Activated T-cell treated with anti-CD3 and anti-CD28 coated beads, Interleukin-2, amount 50 U/mL, for 72 hours (primary cell): ENCODE data around the gene SMR3A. TPM values are rescaled to one million over a fixed set of nuclear protein-coding genes. Genes with fewer than 3 reads are reported as not detected.

Experiments
- ATAC-seq, 2 donors: fragments of 150-1000 bp; cut with Tn5 transposase; replicated peaks in 1 of 2; 2 replicates each; pipeline ENCODE4 v1.10.0; 2021; ENCODE audit warnings: moderate library complexity in 2 of 2, mild to moderate bottlenecking in 1 of 2
- DNase-seq, 2 donors: peaks; one replicate each; pipeline ENCODE4 v3.0.0; 2021 to 2022; ENCODE audit warnings: mixed read lengths in 1 of 2
- H3K27ac Mint-ChIP-seq: one replicate; pipeline ENCODE4 v1.8.0; 2022; ENCODE audit warnings: mild to moderate bottlenecking, moderate library complexity, mixed read lengths
- H3K27me3 Mint-ChIP-seq: one replicate; pipeline ENCODE4 v1.8.0; 2022; ENCODE audit warnings: low read depth, mixed read lengths
- H3K36me3 Mint-ChIP-seq, 2 donors: one replicate each; pipeline ENCODE4 v1.8.0; 2022; ENCODE audit warnings: mixed read lengths in 2 of 2, mild to moderate bottlenecking in 1 of 2; ENCODE audit not compliant: insufficient read depth in 2 of 2
- H3K4me1 Mint-ChIP-seq: one replicate; pipeline ENCODE4 v1.8.0; 2022; ENCODE audit warnings: low read depth, mixed read lengths
- H3K4me3 Mint-ChIP-seq, 2 donors: one replicate each; pipeline ENCODE4 v1.8.0; 2022; ENCODE audit warnings: mild to moderate bottlenecking in 2 of 2, mixed read lengths in 2 of 2, moderate library complexity in 2 of 2
- H3K9me3 Mint-ChIP-seq, 2 donors: one replicate each; pipeline ENCODE4 v1.8.0; 2022; ENCODE audit warnings: mixed read lengths in 2 of 2
- total RNA-seq, 2 donors: library from RNA; stranded (reverse); gene quantifications; one replicate each; pipeline ENCODE4 v1.2.3, GENCODE V29; 2022

The SMR3A gene
- total RNA-seq: not detected

GRCh38 chr4:70360460-70360859, at the start of gene SMR3A:
Gene SMR3A, plus strand, starts transcription at chr4:70360760. Its CDS starts 1,356 bp downstream, at chr4:70362116.
- H3K9me3 Mint-ChIP-seq: no peaks in the 10 kb centered on the region
- no peaks in the 10 kb centered on the region for H3K4me1 Mint-ChIP-seq
- no peak for DNase-seq
- peaks cover 0 to 1% of the 10 kb centered on the region in 2 donors for H3K36me3 Mint-ChIP-seq
- ATAC-seq: no peak
- H3K27me3 Mint-ChIP-seq: no peaks in the 10 kb centered on the region
- no peak within 1 kb of the TSS for H3K4me3 Mint-ChIP-seq
- no peak within 1 kb of the TSS for H3K27ac Mint-ChIP-seq

- H3K27me3 Mint-ChIP-seq: no peaks in the 10 kb centered on the region
- H3K4me1 Mint-ChIP-seq: no peaks in the 10 kb centered on the region
- H3K4me3 Mint-ChIP-seq: no peak overlapping the region
- no peaks in the 10 kb centered on the region for H3K36me3 Mint-ChIP-seq
- H3K9me3 Mint-ChIP-seq: peaks cover 0 to 6% of the 10 kb centered on the region in 2 donors
- ATAC-seq: no peak
- no peak overlapping the region for H3K27ac Mint-ChIP-seq
- no peak for DNase-seq
These were observed 46.8 kb upstream of the SMR3A start for GRCh38 chr4:70313736-70314135.

DNA sequence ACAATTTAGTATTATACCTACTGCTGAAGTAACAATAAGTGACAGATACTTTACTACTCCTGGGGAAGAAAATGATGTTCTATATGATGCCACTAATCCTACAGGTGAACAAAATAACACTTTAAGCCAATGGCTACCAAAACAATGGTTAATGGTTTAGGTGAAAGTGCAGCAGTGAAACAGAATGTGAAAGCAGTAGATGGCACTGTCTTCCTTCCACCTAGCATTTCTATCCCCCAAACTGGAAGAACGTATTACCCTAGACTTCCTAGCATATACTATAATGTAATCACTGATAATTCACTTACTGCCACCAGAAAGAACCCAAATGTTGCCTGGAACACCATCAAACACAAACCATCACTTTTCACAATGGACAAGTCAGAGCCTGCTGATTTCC, 44.6 kb upstream of the SMR3A start:
- no peak for ATAC-seq

GRCh38 chr4:70326052-70326451, 34.5 kb upstream of the SMR3A start:
- H3K4me1 Mint-ChIP-seq: no peaks in the 10 kb centered on the region
- H3K36me3 Mint-ChIP-seq: no peaks in the 10 kb centered on the region
- H3K27ac Mint-ChIP-seq: no peak overlapping the region
- H3K27me3 Mint-ChIP-seq: no peaks in the 10 kb centered on the region
- H3K9me3 Mint-ChIP-seq: peaks cover 0 to 3% of the 10 kb centered on the region in 2 donors
- DNase-seq (no peak), ATAC-seq (no peak)
- no peak overlapping the region for H3K4me3 Mint-ChIP-seq

More for the DNA sequence above, 44.6 kb upstream of the SMR3A start:
- H3K4me3 Mint-ChIP-seq: no peak overlapping the region
- H3K27ac Mint-ChIP-seq: no peak overlapping the region
- H3K36me3 Mint-ChIP-seq: no peaks in the 10 kb centered on the region
- no peaks in the 10 kb centered on the region for H3K4me1 Mint-ChIP-seq
- no peaks in the 10 kb centered on the region for H3K9me3 Mint-ChIP-seq
- DNase-seq: no peak
- no peaks in the 10 kb centered on the region for H3K27me3 Mint-ChIP-seq

GRCh38 chr4:70334681-70335080, 25.9 kb upstream of the SMR3A start, which contains the start of gene CABS1:
Gene CABS1, plus strand, starts transcription at chr4:70334981. Its CDS starts 59 bp downstream, at chr4:70335040.
- no peak for DNase-seq
- no peaks in the 10 kb centered on the region for H3K4me1 Mint-ChIP-seq
- H3K27ac Mint-ChIP-seq: no peak within 1 kb of the TSS
- H3K36me3 Mint-ChIP-seq: no peaks in the 10 kb centered on the region
- no peaks in the 10 kb centered on the region for H3K27me3 Mint-ChIP-seq
- no peak within 1 kb of the TSS for H3K4me3 Mint-ChIP-seq
- no peaks in the 10 kb centered on the region for H3K9me3 Mint-ChIP-seq
- ATAC-seq: no peak

- no peaks in the 10 kb centered on the region for H3K9me3 Mint-ChIP-seq
- H3K27me3 Mint-ChIP-seq: no peaks in the 10 kb centered on the region
- DNase-seq: no peak
- H3K27ac Mint-ChIP-seq: no peak overlapping the region
- no peaks in the 10 kb centered on the region for H3K36me3 Mint-ChIP-seq
- no peak for ATAC-seq
- no peak overlapping the region for H3K4me3 Mint-ChIP-seq
- no peaks in the 10 kb centered on the region for H3K4me1 Mint-ChIP-seq
These were observed 24.5 kb upstream of the SMR3A start for GRCh38 chr4:70336043-70336442.

DNA sequence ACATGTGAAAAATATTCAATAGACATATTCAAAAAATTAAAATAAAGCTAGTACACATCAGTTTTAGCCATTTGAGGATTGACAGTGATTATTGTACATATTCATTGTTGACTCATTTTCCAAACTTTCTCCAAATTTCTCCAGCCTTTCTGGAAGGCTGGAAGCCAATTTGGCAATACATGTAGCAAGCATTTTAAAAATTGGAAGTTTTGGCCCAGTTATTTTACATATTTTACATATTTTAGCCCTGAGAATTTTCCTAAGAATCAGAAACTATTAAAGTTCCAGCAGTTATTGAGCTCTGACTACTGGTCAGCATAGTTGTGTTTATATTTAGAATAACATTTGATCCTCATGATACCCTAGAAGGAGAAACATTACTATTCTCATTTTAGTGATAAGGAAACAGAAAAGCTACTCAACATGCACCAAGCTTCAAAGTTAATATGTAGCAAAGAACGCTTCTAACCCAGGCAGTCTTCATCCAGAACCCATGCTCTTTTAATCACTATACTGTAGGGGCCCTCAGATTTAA, 22.6 kb upstream of the SMR3A start:
- H3K27ac Mint-ChIP-seq: no peak overlapping the region
- H3K36me3 Mint-ChIP-seq: no peaks in the 10 kb centered on the region
- no peaks in the 10 kb centered on the region for H3K4me1 Mint-ChIP-seq
- DNase-seq (no peak), ATAC-seq (no peak)
- H3K9me3 Mint-ChIP-seq: no peaks in the 10 kb centered on the region
- H3K4me3 Mint-ChIP-seq: no peak overlapping the region
- no peaks in the 10 kb centered on the region for H3K27me3 Mint-ChIP-seq

DNA sequence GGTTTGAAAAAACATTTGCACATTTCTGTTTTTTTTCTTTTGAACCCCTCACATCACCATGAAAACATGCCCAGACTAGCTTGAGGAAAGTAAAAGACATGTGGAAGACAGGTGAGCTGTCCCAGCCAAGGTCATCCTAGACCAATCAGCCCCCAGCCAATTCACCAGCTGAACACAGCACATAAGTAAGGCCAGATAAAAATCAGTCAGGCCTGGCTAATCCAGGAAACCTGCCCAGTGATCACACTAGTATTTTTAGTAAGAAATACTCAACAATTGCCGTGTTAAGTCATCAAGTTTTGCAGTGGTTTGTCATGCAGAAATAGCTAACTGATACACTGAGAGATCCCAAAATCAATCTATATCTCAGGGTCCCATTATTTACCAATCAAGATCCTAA, 4.4 kb upstream of the SMR3A start:
- Mint-ChIP-seq H3K9me3 (no peaks in the 10 kb centered on the region), H3K27me3 (no peaks in the 10 kb centered on the region), H3K4me3 (no peak overlapping the region), H3K4me1 (no peaks in the 10 kb centered on the region), H3K36me3 (no peaks in the 10 kb centered on the region), H3K27ac (no peak overlapping the region)
- ATAC-seq (no peak), DNase-seq (no peak)

DNA sequence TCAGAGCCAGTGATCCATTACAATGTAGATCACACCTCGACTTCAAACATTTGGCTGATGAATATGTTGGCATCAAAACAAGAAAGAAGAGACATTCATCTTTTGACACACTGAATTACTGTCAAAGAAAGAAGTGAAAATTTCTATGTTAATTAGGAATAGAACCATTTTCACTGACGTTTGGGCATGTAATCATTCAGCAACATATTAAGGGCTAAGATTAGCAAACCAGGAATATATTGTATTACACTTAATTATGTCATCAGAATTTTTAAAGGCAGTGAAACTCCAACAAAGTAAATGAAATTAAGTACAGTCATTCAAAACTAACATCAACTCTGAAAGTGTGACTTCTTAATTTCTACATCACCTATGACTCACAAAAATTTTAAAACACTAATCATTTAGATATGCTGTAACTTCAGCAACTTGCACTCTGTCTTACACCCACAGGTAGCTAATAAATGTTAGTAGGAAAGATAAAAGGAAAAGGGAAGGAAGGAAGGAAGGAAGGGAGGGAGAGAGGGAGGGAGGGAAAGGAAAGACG, 1.4 kb upstream of the SMR3A start:
- DNase-seq: no peak
- Mint-ChIP-seq H3K4me1 (no peaks in the 10 kb centered on the region), H3K4me3 (no peak overlapping the region), H3K27me3 (no peaks in the 10 kb centered on the region), H3K9me3 (no peaks in the 10 kb centered on the region), H3K36me3 (peaks cover 0 to 1% of the 10 kb centered on the region in 2 donors), H3K27ac (no peak overlapping the region)
- ATAC-seq: no peak

DNA sequence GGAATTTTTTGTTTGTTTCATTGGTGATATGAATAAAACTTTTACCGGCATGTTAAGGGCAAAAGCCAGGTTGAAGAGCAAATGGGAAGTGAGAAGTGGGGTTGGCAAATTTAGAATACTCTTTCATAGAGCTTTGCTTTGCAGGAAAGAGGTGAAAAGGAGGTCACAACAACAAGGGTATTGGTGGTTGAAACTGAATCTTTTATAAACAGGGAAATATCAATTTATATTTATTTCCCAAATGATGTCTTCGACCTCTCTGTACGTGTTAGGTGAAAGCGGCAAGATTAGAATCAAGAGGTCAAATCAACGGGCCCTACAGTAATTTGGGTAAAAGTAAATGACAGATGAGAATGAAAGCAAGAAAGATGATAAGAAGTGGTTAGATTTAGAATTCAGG, 3.4 kb downstream of the SMR3A start:
- Mint-ChIP-seq H3K9me3 (no peaks in the 10 kb centered on the region), H3K36me3 (peaks cover 0 to 1% of the 10 kb centered on the region in 2 donors), H3K4me1 (no peaks in the 10 kb centered on the region), H3K4me3 (no peak overlapping the region), H3K27me3 (no peaks in the 10 kb centered on the region), H3K27ac (no peak overlapping the region)
- no peak for ATAC-seq
- no peak for DNase-seq

GRCh38 chr4:70365479-70365878, 4.9 kb downstream of the SMR3A start:
- Mint-ChIP-seq H3K4me1 (no peaks in the 10 kb centered on the region), H3K36me3 (peaks cover 0 to 1% of the 10 kb centered on the region in 2 donors), H3K4me3 (no peak overlapping the region), H3K9me3 (no peaks in the 10 kb centered on the region), H3K27me3 (no peaks in the 10 kb centered on the region), H3K27ac (no peak overlapping the region)
- no peak for ATAC-seq
- no peak for DNase-seq

GRCh38 chr4:70367813-70368212, 7.3 kb downstream of the SMR3A start:
- no peak for ATAC-seq
- no peak for DNase-seq
- Mint-ChIP-seq H3K4me1 (no peaks in the 10 kb centered on the region), H3K4me3 (no peak overlapping the region), H3K27me3 (no peaks in the 10 kb centered on the region), H3K27ac (no peak overlapping the region), H3K36me3 (peaks cover 0 to 1% of the 10 kb centered on the region in 2 donors), H3K9me3 (no peaks in the 10 kb centered on the region)

GRCh38 chr4:70371987-70372386, 11.4 kb downstream of the SMR3A start:
- H3K27me3 Mint-ChIP-seq: no peaks in the 10 kb centered on the region
- H3K27ac Mint-ChIP-seq: no peak overlapping the region
- no peak overlapping the region for H3K4me3 Mint-ChIP-seq
- H3K4me1 Mint-ChIP-seq: no peaks in the 10 kb centered on the region
- H3K9me3 Mint-ChIP-seq: peaks cover 0 to 2% of the 10 kb centered on the region in 2 donors
- DNase-seq: no peak
- H3K36me3 Mint-ChIP-seq: no peaks in the 10 kb centered on the region
- no peak for ATAC-seq

- no peaks in the 10 kb centered on the region for H3K27me3 Mint-ChIP-seq
- no peak overlapping the region for H3K4me3 Mint-ChIP-seq
- no peaks in the 10 kb centered on the region for H3K4me1 Mint-ChIP-seq
- H3K9me3 Mint-ChIP-seq: peaks cover 0 to 2% of the 10 kb centered on the region in 2 donors
- no peak overlapping the region for H3K27ac Mint-ChIP-seq
- ATAC-seq: no peak
- no peak for DNase-seq
- no peaks in the 10 kb centered on the region for H3K36me3 Mint-ChIP-seq
These were observed 12.2 kb downstream of the SMR3A start for GRCh38 chr4:70372760-70373159.
